HEK293 (cell line): ENCODE data around the gene COQ4.

ENCODE experiments used
- CTCF ChIA-PET: fragments of 350-600 bp; formaldehyde crosslinking; extraction: SDS; loops from one replicate; lab custom pipeline; 2021; ENCODE audit warnings: antibody characterized with exemption; lab: Yijun Ruan, JAX
- POLR2A ChIA-PET: fragments of 300-600 bp; formaldehyde crosslinking; extraction: SDS; loops from one replicate; lab custom pipeline; 2020; ENCODE audit warnings: antibody characterized with exemption, inconsistent platforms; lab: Yijun Ruan, JAX
- H3K27ac ChIP-seq: fragments of 200-500 bp; sonication (Bioruptor generic); 2 replicates; pipeline ENCODE4 v1.5.1; 2014; ENCODE audit warnings: low read depth, low read length, control low read depth, inconsistent platforms; ENCODE audit errors: extremely low read depth
- H3K36me3 ChIP-seq, 2 experiments: fragments of 200-500 bp in 1 of 2; sonication (Bioruptor generic) in 1 of 2; 1 replicate in 1 of 2; 2 replicates in 1 of 2; pipeline ENCODE4 v1.5.1; 2014 to 2017; ENCODE audit warnings: inconsistent platforms in 2 of 2, low read length in 2 of 2; ENCODE audit not compliant: control insufficient read depth in 2 of 2, insufficient read depth in 1 of 2
- H3K4me1 ChIP-seq: fragments of 200-500 bp; sonication (Bioruptor generic); 2 replicates; pipeline ENCODE4 v1.5.1; 2014; ENCODE audit warnings: mild to moderate bottlenecking, low read length, inconsistent platforms; ENCODE audit not compliant: control insufficient read depth, insufficient read depth
- H3K4me3 ChIP-seq: 2 replicates; pipeline ENCODE4 v1.5.1; 2011; ENCODE audit warnings: low read depth, mild to moderate bottlenecking, control low read depth, low read length, moderate library complexity
- H3K9me3 ChIP-seq: fragments of 200-500 bp; sonication (Bioruptor generic); 2 replicates; pipeline ENCODE4 v1.5.1; 2014; ENCODE audit warnings: low read depth, low read length, inconsistent platforms; ENCODE audit not compliant: control insufficient read depth, insufficient read depth
- IKZF3 ChIP-seq: fragments of 450-650 bp; IDR thresholded peaks from 2 replicates; pipeline ENCODE4 v1.5.0; 2018; ENCODE audit warnings: missing biosample characterization, mild to moderate bottlenecking, missing genetic modification characterization, moderate library complexity
- KLF8 ChIP-seq: fragments of 450-650 bp; formaldehyde crosslinking; IDR thresholded peaks from 2 replicates; pipeline ENCODE4 v1.5.1; 2016; ENCODE audit warnings: missing biosample characterization, missing genetic modification characterization
- PRDM1 ChIP-seq: fragments of 450-650 bp; formaldehyde crosslinking; IDR thresholded peaks from 2 replicates; pipeline ENCODE4; 2016; ENCODE audit warnings: missing biosample characterization, missing genetic modification characterization
- YY1 ChIP-seq: fragments of 450-650 bp; formaldehyde crosslinking; IDR thresholded peaks from 2 replicates; pipeline ENCODE4 v1.5.1; 2018; ENCODE audit warnings: missing biosample characterization, missing genetic modification characterization
- ZBTB17 ChIP-seq: fragments of 450-650 bp; formaldehyde crosslinking; IDR thresholded peaks from 2 replicates; pipeline ENCODE4 v1.5.1; 2016; ENCODE audit warnings: missing biosample characterization, missing genetic modification characterization
- ZFHX2 ChIP-seq: fragments of 450-650 bp; formaldehyde crosslinking; conservative IDR thresholded peaks from 2 replicates; pipeline ENCODE4 v1.5.1; 2016; ENCODE audit warnings: missing biosample characterization, missing genetic modification characterization
- ZNF112 ChIP-seq: fragments of 450-650 bp; formaldehyde crosslinking; IDR thresholded peaks from 2 replicates; pipeline ENCODE4 v1.5.0; 2017; ENCODE audit warnings: missing biosample characterization, missing genetic modification characterization
- ZNF146 ChIP-seq: fragments of 450-650 bp; formaldehyde crosslinking; IDR thresholded peaks from 2 replicates; pipeline ENCODE4 v1.5.1; 2016; ENCODE audit warnings: missing biosample characterization, missing genetic modification characterization
- ZNF324 ChIP-seq: fragments of 450-650 bp; formaldehyde crosslinking; IDR thresholded peaks from 2 replicates; pipeline ENCODE4 v1.5.1; 2016; ENCODE audit warnings: missing biosample characterization, missing genetic modification characterization
- ZNF555 ChIP-seq: fragments of 450-650 bp; formaldehyde crosslinking; conservative IDR thresholded peaks from 2 replicates; pipeline ENCODE4 v1.5.1; 2017; ENCODE audit warnings: missing biosample characterization, mild to moderate bottlenecking, missing genetic modification characterization, inconsistent platforms
- ZNF561 ChIP-seq: fragments of 450-650 bp; IDR thresholded peaks from 2 replicates; pipeline ENCODE4 v1.5.1; 2018; ENCODE audit warnings: missing biosample characterization, missing genetic modification characterization, borderline replicate concordance
- ZNF596 ChIP-seq: fragments of 450-650 bp; IDR thresholded peaks from 2 replicates; pipeline ENCODE4 v1.5.0; 2018; ENCODE audit warnings: missing biosample characterization, mild to moderate bottlenecking, missing genetic modification characterization, moderate library complexity
- ZNF658 ChIP-seq: fragments of 450-650 bp; formaldehyde crosslinking; IDR thresholded peaks from 2 replicates; pipeline ENCODE4; 2016; ENCODE audit warnings: missing biosample characterization, missing genetic modification characterization
- ZNF830 ChIP-seq: fragments of 450-650 bp; IDR thresholded peaks from 2 replicates; pipeline ENCODE4 v1.5.0; 2018; ENCODE audit warnings: missing biosample characterization, missing genetic modification characterization, low read depth, mild to moderate bottlenecking, moderate library complexity
- TF ChIP-seq, protein P1 (sequence below): fragments of 450-650 bp; formaldehyde crosslinking; IDR thresholded peaks from 2 replicates; pipeline ENCODE4 v1.5.1; 2016; ENCODE audit warnings: missing biosample characterization, missing genetic modification characterization
- TF ChIP-seq, protein P2 (sequence below): fragments of 450-650 bp; formaldehyde crosslinking; IDR thresholded peaks from 2 replicates; pipeline ENCODE4 v1.5.1; 2016; ENCODE audit warnings: missing biosample characterization, missing genetic modification characterization
- TF ChIP-seq, protein P3 (sequence below): fragments of 450-650 bp; formaldehyde crosslinking; IDR thresholded peaks from 2 replicates; pipeline ENCODE4 v1.5.1; 2016; ENCODE audit warnings: missing biosample characterization, missing genetic modification characterization, low read depth
- TF ChIP-seq, protein P4 (sequence below): fragments of 450-650 bp; formaldehyde crosslinking; IDR thresholded peaks from 2 replicates; pipeline ENCODE4 v1.5.1; 2016; ENCODE audit warnings: missing biosample characterization, missing genetic modification characterization
- TF ChIP-seq, protein P5 (sequence below): fragments of 450-650 bp; formaldehyde crosslinking; IDR thresholded peaks from 2 replicates; pipeline ENCODE4 v1.5.1; 2017; ENCODE audit warnings: missing biosample characterization, mild to moderate bottlenecking, missing genetic modification characterization, moderate library complexity

COQ4 gene

DNA sequence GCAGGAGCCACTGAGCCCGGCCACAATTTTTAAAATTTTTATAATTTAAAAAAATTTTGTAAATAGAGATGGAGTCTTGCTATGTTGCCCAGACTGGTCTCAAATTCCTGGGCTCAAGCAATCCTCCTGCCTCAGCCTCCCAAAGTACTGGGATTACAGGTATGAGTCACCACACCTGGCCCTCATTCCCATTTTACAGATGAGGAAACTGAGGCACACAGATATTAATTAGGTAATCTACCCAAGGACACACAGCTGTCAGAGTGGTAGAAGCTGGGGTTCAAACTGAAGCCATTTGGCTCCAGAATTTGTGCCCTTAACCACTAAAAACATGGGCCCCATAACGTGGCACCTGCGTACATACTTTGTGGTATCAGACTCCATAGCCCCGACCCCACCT lies 7.9 kb upstream of the COQ4 start (continued):
- TF ChIP-seq, protein P1, sequence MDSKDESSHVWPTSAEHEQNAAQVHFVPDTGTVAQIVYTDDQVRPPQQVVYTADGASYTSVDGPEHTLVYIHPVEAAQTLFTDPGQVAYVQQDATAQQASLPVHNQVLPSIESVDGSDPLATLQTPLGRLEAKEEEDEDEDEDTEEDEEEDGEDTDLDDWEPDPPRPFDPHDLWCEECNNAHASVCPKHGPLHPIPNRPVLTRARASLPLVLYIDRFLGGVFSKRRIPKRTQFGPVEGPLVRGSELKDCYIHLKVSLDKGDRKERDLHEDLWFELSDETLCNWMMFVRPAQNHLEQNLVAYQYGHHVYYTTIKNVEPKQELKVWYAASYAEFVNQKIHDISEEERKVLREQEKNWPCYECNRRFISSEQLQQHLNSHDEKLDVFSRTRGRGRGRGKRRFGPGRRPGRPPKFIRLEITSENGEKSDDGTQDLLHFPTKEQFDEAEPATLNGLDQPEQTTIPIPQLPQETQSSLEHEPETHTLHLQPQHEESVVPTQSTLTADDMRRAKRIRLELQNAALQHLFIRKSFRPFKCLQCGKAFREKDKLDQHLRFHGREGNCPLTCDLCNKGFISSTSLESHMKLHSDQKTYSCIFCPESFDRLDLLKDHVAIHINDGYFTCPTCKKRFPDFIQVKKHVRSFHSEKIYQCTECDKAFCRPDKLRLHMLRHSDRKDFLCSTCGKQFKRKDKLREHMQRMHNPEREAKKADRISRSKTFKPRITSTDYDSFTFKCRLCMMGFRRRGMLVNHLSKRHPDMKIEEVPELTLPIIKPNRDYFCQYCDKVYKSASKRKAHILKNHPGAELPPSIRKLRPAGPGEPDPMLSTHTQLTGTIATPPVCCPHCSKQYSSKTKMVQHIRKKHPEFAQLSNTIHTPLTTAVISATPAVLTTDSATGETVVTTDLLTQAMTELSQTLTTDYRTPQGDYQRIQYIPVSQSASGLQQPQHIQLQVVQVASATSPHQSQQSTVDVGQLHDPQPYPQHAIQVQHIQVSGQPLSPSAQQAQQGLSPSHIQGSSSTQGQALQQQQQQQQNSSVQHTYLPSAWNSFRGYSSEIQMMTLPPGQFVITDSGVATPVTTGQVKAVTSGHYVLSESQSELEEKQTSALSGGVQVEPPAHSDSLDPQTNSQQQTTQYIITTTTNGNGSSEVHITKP (tag by site-specific recombination), result no peak
- TF ChIP-seq ZNF830 (tag by site-specific recombination), result no peak
- TF ChIP-seq, all 188 proteins: peak for 0

DNA sequence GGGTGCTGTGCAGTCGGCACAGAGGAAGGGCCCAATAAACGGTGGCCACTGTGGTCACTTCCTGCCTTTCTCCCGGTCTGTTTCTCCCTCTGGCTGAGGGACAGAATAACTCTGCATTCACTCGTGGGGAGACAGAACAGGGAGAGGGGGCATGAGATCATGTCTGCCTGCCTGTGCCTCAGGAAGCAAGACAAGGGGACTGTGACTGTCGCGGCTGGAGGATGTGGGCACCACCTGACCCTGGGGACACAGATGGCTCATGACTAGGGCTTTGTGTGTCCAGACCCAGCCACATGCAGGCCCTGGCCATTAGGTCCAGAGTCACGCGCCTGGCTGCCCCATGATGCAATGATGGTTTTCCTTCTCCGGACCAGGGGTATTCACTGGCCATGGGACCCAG lies 6.2 kb upstream of the COQ4 start:
- TF ChIP-seq PRDM1 (no peak), ZNF561 (no peak), ZNF658 (tag by site-specific recombination) (no peak), ZNF555 (tag by site-specific recombination) (no peak), KLF8 (tag by site-specific recombination) (no peak), ZNF324 (tag by site-specific recombination) (no peak), ZNF596 (no peak), IKZF3 (tag by site-specific recombination) (no peak), ZFHX2 (tag by site-specific recombination) (no peak), ZNF146 (tag by site-specific recombination) (no peak), YY1 (no peak), ZNF112 (tag by site-specific recombination) (no peak), ZBTB17 (tag by site-specific recombination) (no peak)
- TF ChIP-seq, protein P2, sequence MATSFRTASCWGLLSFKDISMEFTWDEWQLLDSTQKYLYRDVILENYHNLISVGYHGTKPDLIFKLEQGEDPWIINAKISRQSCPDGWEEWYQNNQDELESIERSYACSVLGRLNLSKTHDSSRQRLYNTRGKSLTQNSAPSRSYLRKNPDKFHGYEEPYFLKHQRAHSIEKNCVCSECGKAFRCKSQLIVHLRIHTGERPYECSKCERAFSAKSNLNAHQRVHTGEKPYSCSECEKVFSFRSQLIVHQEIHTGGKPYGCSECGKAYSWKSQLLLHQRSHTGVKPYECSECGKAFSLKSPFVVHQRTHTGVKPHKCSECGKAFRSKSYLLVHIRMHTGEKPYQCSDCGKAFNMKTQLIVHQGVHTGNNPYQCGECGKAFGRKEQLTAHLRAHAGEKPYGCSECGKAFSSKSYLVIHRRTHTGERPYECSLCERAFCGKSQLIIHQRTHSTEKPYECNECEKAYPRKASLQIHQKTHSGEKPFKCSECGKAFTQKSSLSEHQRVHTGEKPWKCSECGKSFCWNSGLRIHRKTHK (tag by site-specific recombination), result no peak
- TF ChIP-seq, protein P3, sequence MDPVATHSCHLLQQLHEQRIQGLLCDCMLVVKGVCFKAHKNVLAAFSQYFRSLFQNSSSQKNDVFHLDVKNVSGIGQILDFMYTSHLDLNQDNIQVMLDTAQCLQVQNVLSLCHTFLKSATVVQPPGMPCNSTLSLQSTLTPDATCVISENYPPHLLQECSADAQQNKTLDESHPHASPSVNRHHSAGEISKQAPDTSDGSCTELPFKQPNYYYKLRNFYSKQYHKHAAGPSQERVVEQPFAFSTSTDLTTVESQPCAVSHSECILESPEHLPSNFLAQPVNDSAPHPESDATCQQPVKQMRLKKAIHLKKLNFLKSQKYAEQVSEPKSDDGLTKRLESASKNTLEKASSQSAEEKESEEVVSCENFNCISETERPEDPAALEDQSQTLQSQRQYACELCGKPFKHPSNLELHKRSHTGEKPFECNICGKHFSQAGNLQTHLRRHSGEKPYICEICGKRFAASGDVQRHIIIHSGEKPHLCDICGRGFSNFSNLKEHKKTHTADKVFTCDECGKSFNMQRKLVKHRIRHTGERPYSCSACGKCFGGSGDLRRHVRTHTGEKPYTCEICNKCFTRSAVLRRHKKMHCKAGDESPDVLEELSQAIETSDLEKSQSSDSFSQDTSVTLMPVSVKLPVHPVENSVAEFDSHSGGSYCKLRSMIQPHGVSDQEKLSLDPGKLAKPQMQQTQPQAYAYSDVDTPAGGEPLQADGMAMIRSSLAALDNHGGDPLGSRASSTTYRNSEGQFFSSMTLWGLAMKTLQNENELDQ, result no peak
- TF ChIP-seq, protein P4, sequence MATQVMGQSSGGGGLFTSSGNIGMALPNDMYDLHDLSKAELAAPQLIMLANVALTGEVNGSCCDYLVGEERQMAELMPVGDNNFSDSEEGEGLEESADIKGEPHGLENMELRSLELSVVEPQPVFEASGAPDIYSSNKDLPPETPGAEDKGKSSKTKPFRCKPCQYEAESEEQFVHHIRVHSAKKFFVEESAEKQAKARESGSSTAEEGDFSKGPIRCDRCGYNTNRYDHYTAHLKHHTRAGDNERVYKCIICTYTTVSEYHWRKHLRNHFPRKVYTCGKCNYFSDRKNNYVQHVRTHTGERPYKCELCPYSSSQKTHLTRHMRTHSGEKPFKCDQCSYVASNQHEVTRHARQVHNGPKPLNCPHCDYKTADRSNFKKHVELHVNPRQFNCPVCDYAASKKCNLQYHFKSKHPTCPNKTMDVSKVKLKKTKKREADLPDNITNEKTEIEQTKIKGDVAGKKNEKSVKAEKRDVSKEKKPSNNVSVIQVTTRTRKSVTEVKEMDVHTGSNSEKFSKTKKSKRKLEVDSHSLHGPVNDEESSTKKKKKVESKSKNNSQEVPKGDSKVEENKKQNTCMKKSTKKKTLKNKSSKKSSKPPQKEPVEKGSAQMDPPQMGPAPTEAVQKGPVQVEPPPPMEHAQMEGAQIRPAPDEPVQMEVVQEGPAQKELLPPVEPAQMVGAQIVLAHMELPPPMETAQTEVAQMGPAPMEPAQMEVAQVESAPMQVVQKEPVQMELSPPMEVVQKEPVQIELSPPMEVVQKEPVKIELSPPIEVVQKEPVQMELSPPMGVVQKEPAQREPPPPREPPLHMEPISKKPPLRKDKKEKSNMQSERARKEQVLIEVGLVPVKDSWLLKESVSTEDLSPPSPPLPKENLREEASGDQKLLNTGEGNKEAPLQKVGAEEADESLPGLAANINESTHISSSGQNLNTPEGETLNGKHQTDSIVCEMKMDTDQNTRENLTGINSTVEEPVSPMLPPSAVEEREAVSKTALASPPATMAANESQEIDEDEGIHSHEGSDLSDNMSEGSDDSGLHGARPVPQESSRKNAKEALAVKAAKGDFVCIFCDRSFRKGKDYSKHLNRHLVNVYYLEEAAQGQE (tag by site-specific recombination), result no peak
- TF ChIP-seq, protein P5, sequence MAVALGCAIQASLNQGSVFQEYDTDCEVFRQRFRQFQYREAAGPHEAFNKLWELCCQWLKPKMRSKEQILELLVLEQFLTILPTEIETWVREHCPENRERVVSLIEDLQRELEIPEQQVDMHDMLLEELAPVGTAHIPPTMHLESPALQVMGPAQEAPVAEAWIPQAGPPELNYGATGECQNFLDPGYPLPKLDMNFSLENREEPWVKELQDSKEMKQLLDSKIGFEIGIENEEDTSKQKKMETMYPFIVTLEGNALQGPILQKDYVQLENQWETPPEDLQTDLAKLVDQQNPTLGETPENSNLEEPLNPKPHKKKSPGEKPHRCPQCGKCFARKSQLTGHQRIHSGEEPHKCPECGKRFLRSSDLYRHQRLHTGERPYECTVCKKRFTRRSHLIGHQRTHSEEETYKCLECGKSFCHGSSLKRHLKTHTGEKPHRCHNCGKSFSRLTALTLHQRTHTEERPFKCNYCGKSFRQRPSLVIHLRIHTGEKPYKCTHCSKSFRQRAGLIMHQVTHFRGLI (tag by site-specific recombination), result no peak
- CTCF ChIA-PET, result no interaction called here

More for the DNA sequence above, 6.2 kb upstream of the COQ4 start:
- Histone ChIP-seq H3K4me3 (no peak overlapping the region), H3K4me1 (no peaks in the 10 kb centered on the region), H3K36me3 (peaks cover 0 to 48% of the 10 kb centered on the region in 2 experiments; a peak in 2 of 3 replicates), H3K27ac (no peak overlapping the region), H3K9me3 (no peaks in the 10 kb centered on the region)
- POLR2A ChIA-PET, result no interaction called here
